H1 (cell line): ENCODE measurements around the gene ETF1. TPM values are rescaled to one million over a fixed set of nuclear protein-coding genes. Genes with fewer than 3 reads are reported as not detected.

ENCODE experiments used
- CTCF ChIA-PET: fragments of 300-600 bp; sonication (Branson Sonifier 250); formaldehyde crosslinking; loops from one replicate; lab custom pipeline; 2021; ENCODE audit not compliant: partially characterized antibody; lab: Charles Lee
- POLR2A ChIA-PET: fragments of 300-600 bp; sonication (Branson Sonifier 250); formaldehyde crosslinking; loops from one replicate; lab custom pipeline; 2021; ENCODE audit warnings: inconsistent platforms; ENCODE audit not compliant: partially characterized antibody; lab: Charles Lee
- DNase-seq, 2 experiments: peaks; one replicate each; pipeline versions ENCODE4 v3.0.0 to v3.0.0-alpha.2; 2010 to 2022; ENCODE audit warnings: low spot score in 2 of 2, low read depth in 1 of 2, mixed read lengths in 1 of 2
- FAIRE-seq: peaks from 2 replicates; lab custom pipeline; 2011; peaks lifted over from hg19 to GRCh38; lab: Jason Lieb, UNC
- H2AFZ ChIP-seq: 2 replicates; pipeline ENCODE4 v1.8.1; 2012; ENCODE audit warnings: low read length, inconsistent platforms
- H2AK5ac ChIP-seq: 2 replicates; pipeline ENCODE4 v1.6.1; 2013; ENCODE audit warnings: low read depth, low read length
- H2BK120ac ChIP-seq: replicated peaks from 2 replicates; pipeline ENCODE3; 2013; ENCODE audit warnings: low read depth, low read length, inconsistent platforms
- H2BK12ac ChIP-seq: 2 replicates; pipeline ENCODE4 v1.6.1; 2013; ENCODE audit warnings: low read depth, low read length
- H2BK15ac ChIP-seq: 2 replicates; pipeline ENCODE4 v1.6.1; 2013; ENCODE audit warnings: low read length
- H2BK20ac ChIP-seq: 2 replicates; pipeline ENCODE4 v1.6.1; 2013; ENCODE audit warnings: low read length
- H2BK5ac ChIP-seq: 2 replicates; pipeline ENCODE4 v1.6.1; 2013; ENCODE audit warnings: low read depth, low read length
- H3K14ac ChIP-seq: 2 replicates; pipeline ENCODE4 v1.6.1; 2013; ENCODE audit warnings: inconsistent platforms; ENCODE audit not compliant: insufficient read length
- H3K18ac ChIP-seq: 2 replicates; pipeline ENCODE4 v1.6.1; 2013; ENCODE audit warnings: low read length; ENCODE audit errors: extremely low read depth
- H3K23ac ChIP-seq: 2 replicates; pipeline ENCODE4 v1.6.1; 2013; ENCODE audit warnings: inconsistent platforms; ENCODE audit not compliant: insufficient read length
- H3K23me2 ChIP-seq: 2 replicates; pipeline ENCODE4 v1.6.1; 2013; ENCODE audit warnings: low read depth, low read length
- H3K27ac ChIP-seq: 2 replicates; pipeline ENCODE4 v1.6.1; 2011; ENCODE audit warnings: low read depth, low read length, inconsistent platforms
- H3K27me3 ChIP-seq, 4 experiments: replicated peaks in 1 of 4; 1 replicate in 1 of 4; 2 replicates in 3 of 4; pipeline versions ENCODE4 v1.6.1 to v1.8.1; 2011 to 2013; ENCODE audit warnings: low read length in 3 of 4, mild to moderate bottlenecking in 3 of 4, inconsistent platforms in 2 of 4, mixed read lengths in 2 of 4, moderate library complexity in 1 of 4; ENCODE audit not compliant: control insufficient read depth in 3 of 4, insufficient read depth in 3 of 4; ENCODE audit errors: extremely low read depth in 1 of 4
- H3K36me3 ChIP-seq, 4 experiments: 2 replicates each; pipeline versions ENCODE4 v1.6.1 to v1.8.1; 2011 to 2013; ENCODE audit warnings: mild to moderate bottlenecking in 4 of 4, low read length in 3 of 4, moderate library complexity in 2 of 4, control low read depth in 1 of 4, inconsistent platforms in 1 of 4; ENCODE audit not compliant: insufficient read depth in 4 of 4, control insufficient read depth in 2 of 4
- H3K4ac ChIP-seq: replicated peaks from 2 replicates; pipeline ENCODE3; 2013; ENCODE audit warnings: low read length, low read depth, mixed read lengths, inconsistent platforms; ENCODE audit not compliant: insufficient read length
- H3K4me1 ChIP-seq, 4 experiments: replicated peaks in 1 of 4; 1 replicate in 1 of 4; 2 replicates in 3 of 4; pipeline versions ENCODE4 v1.6.1 to v1.8.1; 2011 to 2013; ENCODE audit warnings: low read length in 3 of 4, inconsistent platforms in 2 of 4, mixed read lengths in 1 of 4; ENCODE audit not compliant: insufficient read depth in 4 of 4, control insufficient read depth in 3 of 4
- H3K4me2 ChIP-seq, 2 experiments: 2 replicates each; pipeline versions ENCODE4 v1.6.1 to v1.8.1; 2011 to 2013; ENCODE audit warnings: low read depth in 2 of 2, low read length in 2 of 2, control low read depth in 1 of 2, inconsistent platforms in 1 of 2, mild to moderate bottlenecking in 1 of 2; ENCODE audit not compliant: insufficient read depth in 1 of 2
- H3K4me3 ChIP-seq, 4 experiments: fragments of 200-600, 300-600 bp in 1 of 4; sonication (generic), shearing (Covaris generic), sonication (Bioruptor Twin) in 1 of 4; 2 replicates each; pipeline versions ENCODE4 v1.5.1 to v1.8.1; 2011 to 2016; ENCODE audit warnings: low read length in 4 of 4, low read depth in 3 of 4, control low read depth in 2 of 4, inconsistent platforms in 2 of 4, mild to moderate bottlenecking in 2 of 4, mixed read lengths in 1 of 4, moderate library complexity in 1 of 4; ENCODE audit not compliant: insufficient read depth in 2 of 4; ENCODE audit errors: extremely low read depth in 1 of 4
- H3K56ac ChIP-seq: replicated peaks from 2 replicates; pipeline ENCODE3; 2013; ENCODE audit warnings: low read depth, mild to moderate bottlenecking, mixed read lengths, low read length, inconsistent platforms; ENCODE audit not compliant: insufficient read length
- H3K79me1 ChIP-seq: 2 replicates; pipeline ENCODE4 v1.6.1; 2013; ENCODE audit warnings: low read depth, low read length, control low read depth
- H3K79me2 ChIP-seq, 2 experiments: 2 replicates each; pipeline versions ENCODE4 v1.6.1 to v1.8.1; 2012 to 2013; ENCODE audit warnings: low read length in 2 of 2, mild to moderate bottlenecking in 2 of 2, inconsistent platforms in 1 of 2; ENCODE audit not compliant: insufficient read depth in 2 of 2, control insufficient read depth in 1 of 2
- H3K9ac ChIP-seq, 4 experiments: replicated peaks in 1 of 4; 1 replicate in 1 of 4; 2 replicates in 3 of 4; pipeline versions ENCODE4 v1.6.1 to v1.8.1; 2011 to 2013; ENCODE audit warnings: low read depth in 3 of 4, low read length in 3 of 4, control low read depth in 2 of 4, mild to moderate bottlenecking in 2 of 4, moderate library complexity in 2 of 4, inconsistent platforms in 1 of 4; ENCODE audit errors: extremely low read depth in 1 of 4
- H3K9me3 ChIP-seq, 2 experiments: 2 replicates each; pipeline versions ENCODE4 v1.6.1 to v1.8.1; 2012 to 2013; ENCODE audit warnings: mild to moderate bottlenecking in 2 of 2, moderate library complexity in 2 of 2, control low read depth in 1 of 2, inconsistent platforms in 1 of 2, low read depth in 1 of 2, low read length in 1 of 2, mixed read lengths in 1 of 2; ENCODE audit not compliant: insufficient read depth in 2 of 2
- H4K20me1 ChIP-seq, 2 experiments: replicated peaks in 1 of 2; 2 replicates each; pipeline versions ENCODE3 to v1.8.1; 2011 to 2013; ENCODE audit warnings: inconsistent platforms in 2 of 2, low read length in 2 of 2, mild to moderate bottlenecking in 1 of 2; ENCODE audit not compliant: insufficient read depth in 2 of 2, control insufficient read depth in 1 of 2
- H4K5ac ChIP-seq: 2 replicates; pipeline ENCODE4 v1.6.1; 2013; ENCODE audit warnings: low read length, low read depth, mixed read lengths, inconsistent platforms; ENCODE audit not compliant: insufficient read length
- H4K8ac ChIP-seq: 2 replicates; pipeline ENCODE4 v1.8.0; 2013; ENCODE audit warnings: mild to moderate bottlenecking, moderate library complexity, low read length, inconsistent platforms; ENCODE audit not compliant: insufficient read depth; ENCODE audit errors: extremely low read depth
- H4K91ac ChIP-seq: replicated peaks from 2 replicates; pipeline ENCODE3; 2013; ENCODE audit warnings: low read length, mixed read lengths, inconsistent platforms; ENCODE audit not compliant: insufficient read length
- BCL11A ChIP-seq, 2 experiments: IDR thresholded peaks; one replicate each; pipeline ENCODE4 v1.6.1; 2011; ENCODE audit warnings: low read depth in 2 of 2, low read length in 2 of 2, mild to moderate bottlenecking in 2 of 2
- CBX5 ChIP-seq: fragments of 300-800, 300-1000 bp; sonication (generic); IDR thresholded peaks from 2 replicates; pipeline ENCODE4 v1.7.1; 2016; ENCODE audit warnings: antibody characterized with exemption, low read length, low read depth
- CBX8 ChIP-seq: fragments of 300-800, 300-1000 bp; sonication (generic); IDR thresholded peaks from 2 replicates; pipeline ENCODE4 v1.7.1; 2016; ENCODE audit warnings: low read depth, low read length, borderline replicate concordance
- FOSL1 ChIP-seq: IDR thresholded peaks from 2 replicates; pipeline ENCODE4 v1.6.1; 2011; ENCODE audit warnings: mild to moderate bottlenecking, low read depth, low read length, moderate library complexity; ENCODE audit not compliant: insufficient read depth
- NANOG ChIP-seq: IDR thresholded peaks from 2 replicates; pipeline ENCODE4 v1.6.1; 2011; ENCODE audit warnings: low read length, low read depth, mild to moderate bottlenecking, inconsistent platforms; ENCODE audit not compliant: insufficient read depth, poor library complexity, severe bottlenecking
- POLR2A ChIP-seq, 2 experiments: IDR thresholded peaks; 1 replicate in 1 of 2; 2 replicates in 1 of 2; pipeline ENCODE4 v1.6.1; 2011; ENCODE audit warnings: low read depth in 2 of 2, low read length in 2 of 2, mild to moderate bottlenecking in 2 of 2; ENCODE audit errors: control extremely low read depth in 1 of 2
- POLR2AphosphoS5 ChIP-seq: IDR thresholded peaks from 2 replicates; pipeline ENCODE4 v1.6.1; 2011; ENCODE audit warnings: low read depth, low read length
- SIRT6 ChIP-seq: IDR thresholded peaks from one replicate; pipeline ENCODE4 v1.7.1; 2012; ENCODE audit warnings: low read length, inconsistent platforms
- SP2 ChIP-seq: IDR thresholded peaks from 2 replicates; pipeline ENCODE4 v1.6.1; 2012; ENCODE audit warnings: mild to moderate bottlenecking, low read length, inconsistent platforms
- SP4 ChIP-seq: IDR thresholded peaks from 2 replicates; pipeline ENCODE4 v1.6.1; 2012; ENCODE audit warnings: low read length, inconsistent platforms
- TAF7 ChIP-seq: optimal IDR thresholded peaks from 2 replicates; pipeline ENCODE3; 2011; ENCODE audit warnings: low read depth, mild to moderate bottlenecking, inconsistent platforms, low read length, moderate library complexity, borderline replicate concordance
- WGBS, 2 experiments: shearing (Covaris generic) in 1 of 2; methylation state at CpG; one replicate each; pipeline versions ENCODE4 v1.1.6 to v1.1.7; 2013 to 2015; ENCODE audit warnings: low lambda C conversion rate in 2 of 2, mixed read lengths in 2 of 2, inconsistent platforms in 1 of 2, low coverage in 1 of 2, missing lambda C conversion rate in 1 of 2; ENCODE audit not compliant: insufficient replicate concordance in 2 of 2, insufficient coverage in 1 of 2, insufficient read length in 1 of 2; ENCODE audit errors: extremely low coverage in 1 of 2, missing lambda C conversion rate in 1 of 2; 5-methylcytosine and 5-hydroxymethylcytosine counted together
- polyA plus RNA-seq, 7 experiments: library from polyadenylated mRNA; depleted of rRNA in 3 of 7; stranded (reverse) in 5 of 7; unstranded in 2 of 7; fragments of >200 nt in 5 of 7; fragments of 200-250 nt in 2 of 7; gene quantifications; 1 replicate in 5 of 7; 2 replicates in 1 of 7; 4 replicates in 1 of 7; pipeline versions ENCODE4 v1.2.1 to v1.2.3, GENCODE V29; 2011 to 2013; ENCODE audit warnings: missing spikeins in 2 of 7, mixed read lengths in 2 of 7
- total RNA-seq: library from RNA; stranded (reverse); fragmentation: NEBNext Ultra II Directional; extraction: Animal tissue kit (Norgen Biotek cat#: 25700); gene quantifications from 2 replicates; pipeline ENCODE4 v1.2.1, GENCODE V29; 2021

The ETF1 gene
- total and polyA plus RNA-seq, 2 of the 8 experiments (the other 6 are each of a cell fraction or from before 2014, with no cell fraction given): 50.5 to 168 TPM

- peaks cover 13% of the 10 kb centered on the region; the same call in 1 of the 2 replicates for H3K23me2 ChIP-seq
- no peak overlapping the region for H3K18ac ChIP-seq
- H3K9me3 ChIP-seq: no peaks in the 10 kb centered on the region
- H4K5ac ChIP-seq: no peak overlapping the region
- peaks cover 0 to 4% of the 10 kb centered on the region in 2 experiments; a peak in 1 of 4 replicates for H3K79me2 ChIP-seq
- DNase-seq (no peak), FAIRE-seq (no peak)
- H4K91ac ChIP-seq: no peak overlapping the region
- no peak overlapping the region for H3K4me3 ChIP-seq
- H2BK120ac ChIP-seq: no peak overlapping the region
- H2AFZ ChIP-seq: no peak overlapping the region
- no peak overlapping the region for H3K4ac ChIP-seq
- H2BK12ac ChIP-seq: no peak overlapping the region
- peaks cover 0 to 15% (median 13%) of the 10 kb centered on the region in 4 experiments; a peak in 5 of 7 replicates for H3K27me3 ChIP-seq
- no peak overlapping the region for H3K9ac ChIP-seq
- no peak overlapping the region for H2BK20ac ChIP-seq
- H2BK15ac ChIP-seq: no peak overlapping the region
- H4K8ac ChIP-seq: 0 out of 2 replicates have a peak overlapping the region, but pooled peaks have one; percentile 7
- peaks cover 2 to 11% (median 5%) of the 10 kb centered on the region in 4 experiments for H3K4me1 ChIP-seq
- ChIA-PET POLR2A (interaction anchor here (0.9 to 15.1 kb wide), 5 partner anchors 18 to 83 kb away, joined by 3 to 294 read pairs (median 4); no protein-coding TSS in a partner anchor), CTCF (interaction anchor here (0.6 to 1.6 kb wide), 4 partner anchors 19 to 1011 kb away, joined by 3 to 10 read pairs (median 3); no protein-coding TSS in a partner anchor)
- no peak overlapping the region for H3K23ac ChIP-seq
- H3K36me3 ChIP-seq: peaks cover 0 to 18% (median 4%) of the 10 kb centered on the region in 4 experiments; a peak in 5 of 8 replicates
- H4K20me1 ChIP-seq: peaks cover 11 to 16% of the 10 kb centered on the region in 2 experiments
- H2AK5ac ChIP-seq: no peak overlapping the region
- peak overlapping the region in 1 of 2 experiments; percentile 37; a peak in 1 of 4 replicates for H3K4me2 ChIP-seq
- H3K14ac ChIP-seq: no peak overlapping the region
- no peak overlapping the region for H2BK5ac ChIP-seq
- no peak overlapping the region for H3K56ac ChIP-seq
- no peaks in the 10 kb centered on the region; the same call in 1 of the 2 replicates for H3K79me1 ChIP-seq
- no peak overlapping the region for H3K27ac ChIP-seq
- WGBS, 2 experiments: 90% methylated on average over 8 of the region's 8 CpGs; no CpG with 5 or more reads in 1 of the 2 experiments
- TF ChIP-seq BCL11A (IDR thresholded peaks at IDR 0.05; ENCODE audit: low read depth in 2 of 2, low read length in 2 of 2) (peak; percentile 20 to 69), POLR2AphosphoS5 (0 out of 2 replicates have a peak, but pooled peaks have one; percentile 95), NANOG (no peak), POLR2A (IDR thresholded peaks at IDR 0.05; ENCODE audit: control extremely low read depth in 1 of 2, low read depth in 2 of 2, low read length in 2 of 2) (peak in 1 of 2 experiments; percentile 62; a peak in 1 of 3 replicates), CBX8 (no peak), FOSL1 (peak; percentile 62; the same call in 1 of the 2 replicates), SIRT6 (peak; percentile 98), TAF7 (peak; percentile 23), SP2 (no peak), SP4 (peak; percentile 10; the same call in 1 of the 2 replicates), CBX5 (no peak)
These were observed 74.0 kb downstream of the ETF1 start for GRCh38 chr5:138468966-138469539.
